Measurements from ENCODE around the gene KCNQ1.

Gene KCNQ1

GRCh38 chr11:2641623-2642022 is 196.8 kb downstream of the KCNQ1 start:
- FAIRE-seq, result no peak
- DNase-seq (ENCODE audit: insufficient read length, low spot score), result no peak

- no peak for FAIRE-seq
- DNase-seq (ENCODE audit: insufficient read length, low spot score), result no peak
Observed at GRCh38 chr11:2643746-2644145, 198.9 kb downstream of the KCNQ1 start.

GRCh38 chr11:2644844-2645778 is 200.3 kb downstream of the KCNQ1 start:
- no peak for FAIRE-seq

GRCh38 chr11:2645779-2646118 is 200.9 kb downstream of the KCNQ1 start:
- DNase-seq (ENCODE audit: insufficient read length, low spot score) (no peak), FAIRE-seq (no peak)

More at GRCh38 chr11:2644844-2645778, 200.3 kb downstream of the KCNQ1 start:
- no peak for DNase-seq (ENCODE audit: insufficient read length, low spot score)

GRCh38 chr11:2647167-2647566 is 202.4 kb downstream of the KCNQ1 start:
- DNase-seq (ENCODE audit: insufficient read length, low spot score) (no peak), FAIRE-seq (no peak)

GRCh38 chr11:2647953-2648352 is 203.1 kb downstream of the KCNQ1 start:
- FAIRE-seq (no peak), DNase-seq (ENCODE audit: insufficient read length, low spot score) (no peak)

GRCh38 chr11:2649400-2649799 is 204.6 kb downstream of the KCNQ1 start:
- no peak for FAIRE-seq
- DNase-seq (ENCODE audit: insufficient read length, low spot score), result no peak

- no peak for FAIRE-seq
Observed at GRCh38 chr11:2649848-2650247, 205.0 kb downstream of the KCNQ1 start.

GRCh38 chr11:2650343-2650867 is 205.6 kb downstream of the KCNQ1 start:
- FAIRE-seq, result no peak
- DNase-seq (ENCODE audit: insufficient read length, low spot score), result no peak

More at GRCh38 chr11:2649848-2650247, 205.0 kb downstream of the KCNQ1 start:
- DNase-seq (ENCODE audit: insufficient read length, low spot score), result no peak

- no peak for DNase-seq (ENCODE audit: insufficient read length, low spot score)
- FAIRE-seq, result no peak
Observed at GRCh38 chr11:2651054-2651617, 206.3 kb downstream of the KCNQ1 start.

GRCh38 chr11:2651826-2652271 is 207.0 kb downstream of the KCNQ1 start:
- no peak for DNase-seq (ENCODE audit: insufficient read length, low spot score)
- no peak for FAIRE-seq

GRCh38 chr11:2652333-2653197 is 207.8 kb downstream of the KCNQ1 start:
- FAIRE-seq, result no peak
- DNase-seq (ENCODE audit: insufficient read length, low spot score), result no peak

GRCh38 chr11:2653198-2653551 is 208.4 kb downstream of the KCNQ1 start:
- no peak for DNase-seq (ENCODE audit: insufficient read length, low spot score)
- no peak for FAIRE-seq

GRCh38 chr11:2653930-2654739 is 209.3 kb downstream of the KCNQ1 start:
- no peak for FAIRE-seq

GRCh38 chr11:2655016-2655719 is 210.4 kb downstream of the KCNQ1 start:
- FAIRE-seq (no peak), DNase-seq (ENCODE audit: insufficient read length, low spot score) (no peak)

More at GRCh38 chr11:2653930-2654739, 209.3 kb downstream of the KCNQ1 start:
- DNase-seq (ENCODE audit: insufficient read length, low spot score), result no peak

- DNase-seq (ENCODE audit: insufficient read length, low spot score), result no peak
- no peak for FAIRE-seq
Observed at GRCh38 chr11:2655834-2656622, 211.2 kb downstream of the KCNQ1 start.

GRCh38 chr11:2656859-2657258 is 212.1 kb downstream of the KCNQ1 start:
- DNase-seq (ENCODE audit: insufficient read length, low spot score) (no peak), FAIRE-seq (no peak)

- FAIRE-seq (no peak), DNase-seq (ENCODE audit: insufficient read length, low spot score) (no peak)
Observed at GRCh38 chr11:2657697-2658284, 213.0 kb downstream of the KCNQ1 start.
